ENCODE measurements around the gene CHADL. TPM values are rescaled to one million over a fixed set of nuclear protein-coding genes. Genes with fewer than 3 reads are reported as not detected.

Gene CHADL
- total and polyA plus RNA-seq, 10 of the 15 experiments (the other 5 are each of a cell fraction or from before 2014, with no cell fraction given): 0.24 TPM; not detected in 9

GRCh38 chr22:41226723-41227655 lies 13.7 kb downstream of the CHADL start:
- SMC1A ChIA-PET (ENCODE audit: uncharacterized antibody, unreplicated experiment): no interaction called here
- RAD21 ChIA-PET (ENCODE audit: unreplicated experiment): no interaction called here
- H3K9me3 ChIP-seq (replicated peaks; ENCODE audit: control insufficient read depth, insufficient read depth, low read length): no peaks in the 10 kb centered on the region
- 93% methylated on average over 24 of the region's 26 CpGs for WGBS (ENCODE audit: insufficient coverage, insufficient replicate concordance, low lambda C conversion rate, missing lambda C conversion rate)
- intact Hi-C loops (cut with micrococcal nuclease; ENCODE audit: unreplicated experiment): no loop called here
- no TSS peak for BruUV-seq (replicated peaks)
- no peak overlapping the region for H3K27ac ChIP-seq (ENCODE audit: control insufficient read depth, insufficient read depth)
- H3K4me2 ChIP-seq (ENCODE audit: control insufficient read depth, insufficient read depth): no peak overlapping the region
- TF ChIP-seq EED (IDR thresholded peaks at IDR 0.05; ENCODE audit: low read depth) (no peak), PKNOX1 (IDR thresholded peaks at IDR 0.05) (no peak), RAD21 (IDR thresholded peaks at IDR 0.05; ENCODE audit: insufficient read depth, low read depth, low read length) (no peak)
- no peak overlapping the region for H2AFZ ChIP-seq (ENCODE audit: control insufficient read depth, low read depth, low read length)
- no peaks in the 10 kb centered on the region for H3K4me1 ChIP-seq (ENCODE audit: control insufficient read depth, insufficient read depth, low read length)
- ATAC-seq (no peak), DNase-seq (ENCODE audit: low read depth, low spot score) (no peak), FAIRE-seq (no peak)
- in situ Hi-C loops (cut with MboI): no loop called here
- H3K9ac ChIP-seq (ENCODE audit: control insufficient read depth, insufficient read depth, low read length): no peak overlapping the region
- POLR2A ChIA-PET: no interaction called here
- CTCF ChIA-PET: interaction anchor here (0.7 kb wide), 1 partner anchor 328 kb away, joined by 3 read pairs; no protein-coding TSS in a partner anchor
- H3K36me3 ChIP-seq (ENCODE audit: control insufficient read depth in 2 of 2, insufficient read depth in 2 of 2, low read length in 1 of 2): peaks cover 2 to 21% of the 10 kb centered on the region in 2 experiments
- no peak overlapping the region for H3K4me3 ChIP-seq
- H4K20me1 ChIP-seq (ENCODE audit: control insufficient read depth, insufficient read depth): no peaks in the 10 kb centered on the region
- no peaks in the 10 kb centered on the region for H3K27me3 ChIP-seq (replicated peaks in 1 of 2; ENCODE audit: control insufficient read depth in 2 of 2, insufficient read depth in 2 of 2, low read length in 1 of 2)
- H3K79me2 ChIP-seq (ENCODE audit: control insufficient read depth, insufficient read depth, low read length): no peaks in the 10 kb centered on the region

GRCh38 chr22:41223535-41223934 lies 17.2 kb downstream of the CHADL start:
- Histone ChIP-seq H2AFZ (ENCODE audit: control insufficient read depth, low read depth, low read length) (no peak overlapping the region), H3K4me2 (ENCODE audit: control insufficient read depth, insufficient read depth) (no peak overlapping the region), H3K79me2 (ENCODE audit: control insufficient read depth, insufficient read depth, low read length) (no peaks in the 10 kb centered on the region), H3K4me3 (no peak overlapping the region), H4K20me1 (ENCODE audit: control insufficient read depth, insufficient read depth) (no peaks in the 10 kb centered on the region), H3K9me3 (replicated peaks; ENCODE audit: control insufficient read depth, insufficient read depth, low read length) (no peaks in the 10 kb centered on the region), H3K27me3 (replicated peaks in 1 of 2; ENCODE audit: control insufficient read depth in 2 of 2, insufficient read depth in 2 of 2, low read length in 1 of 2) (no peaks in the 10 kb centered on the region), H3K27ac (ENCODE audit: control insufficient read depth, insufficient read depth) (no peak overlapping the region), H3K36me3 (ENCODE audit: control insufficient read depth in 2 of 2, insufficient read depth in 2 of 2, low read length in 1 of 2) (peaks cover 11 to 27% of the 10 kb centered on the region in 2 experiments), H3K4me1 (ENCODE audit: control insufficient read depth, insufficient read depth, low read length) (no peaks in the 10 kb centered on the region), H3K9ac (ENCODE audit: control insufficient read depth, insufficient read depth, low read length) (no peak overlapping the region)
- ChIA-PET SMC1A (ENCODE audit: uncharacterized antibody, unreplicated experiment) (no interaction called here), CTCF (no interaction called here), RAD21 (ENCODE audit: unreplicated experiment) (no interaction called here), POLR2A (interaction anchor here (0.6 kb wide), 1 partner anchor 222 kb away, joined by 3 read pairs; no protein-coding TSS in a partner anchor)
- FAIRE-seq: no peak
- DNase-seq (ENCODE audit: low read depth, low spot score): no peak
- intact Hi-C loops (cut with micrococcal nuclease; ENCODE audit: unreplicated experiment): no loop called here
- TF ChIP-seq POLR2A (IDR thresholded peaks at IDR 0.05; ENCODE audit: low read depth, low read length): 0 out of 2 replicates have a peak, but pooled peaks have one; percentile 30
- TF ChIP-seq ZBTB11 (CRISPR knock-in tag; IDR thresholded peaks at IDR 0.05): no peak
- BruUV-seq (replicated peaks): no TSS peak
- in situ Hi-C loops (cut with MboI): no loop called here
- WGBS (ENCODE audit: insufficient coverage, insufficient replicate concordance, low lambda C conversion rate, missing lambda C conversion rate): 89% methylated on average over 7 of the region's 7 CpGs
- no peak for ATAC-seq
